ENCODE results near the gene SNX25. TPM values are rescaled to one million over a fixed set of nuclear protein-coding genes. Genes with fewer than 3 reads are reported as not detected.

The SNX25 gene
- total RNA-seq, 6 experiments from 2014 or later = 8.0 to 13.0 (median 10.5) TPM

GRCh38 chr4:185351691-185352090 lies 142.3 kb downstream of the SNX25 start:
- ATAC-seq = no peak
- 86% methylated on average over 7 of the region's 13 CpGs for WGBS (ENCODE audit: insufficient coverage, low coverage, low lambda C conversion rate, missing lambda C conversion rate)
- intact Hi-C loops (cut with DNase I) = no loop called here

GRCh38 chr4:185352202-185352601 lies 142.8 kb downstream of the SNX25 start:
- no peaks in the 10 kb centered on the region for H3K36me3 ChIP-seq
- no peak overlapping the region for H3K4me3 ChIP-seq
- no peaks in the 10 kb centered on the region for H3K27me3 ChIP-seq
- no peaks in the 10 kb centered on the region for H3K9me3 ChIP-seq
- no peak for DNase-seq
- WGBS (ENCODE audit: insufficient coverage, low coverage, low lambda C conversion rate, missing lambda C conversion rate) = 83% methylated on average over 1 of the region's 7 CpGs
- TF ChIP-seq POLR2A (IDR thresholded peaks at IDR 0.05) = no peak
- TF ChIP-seq, protein P1, sequence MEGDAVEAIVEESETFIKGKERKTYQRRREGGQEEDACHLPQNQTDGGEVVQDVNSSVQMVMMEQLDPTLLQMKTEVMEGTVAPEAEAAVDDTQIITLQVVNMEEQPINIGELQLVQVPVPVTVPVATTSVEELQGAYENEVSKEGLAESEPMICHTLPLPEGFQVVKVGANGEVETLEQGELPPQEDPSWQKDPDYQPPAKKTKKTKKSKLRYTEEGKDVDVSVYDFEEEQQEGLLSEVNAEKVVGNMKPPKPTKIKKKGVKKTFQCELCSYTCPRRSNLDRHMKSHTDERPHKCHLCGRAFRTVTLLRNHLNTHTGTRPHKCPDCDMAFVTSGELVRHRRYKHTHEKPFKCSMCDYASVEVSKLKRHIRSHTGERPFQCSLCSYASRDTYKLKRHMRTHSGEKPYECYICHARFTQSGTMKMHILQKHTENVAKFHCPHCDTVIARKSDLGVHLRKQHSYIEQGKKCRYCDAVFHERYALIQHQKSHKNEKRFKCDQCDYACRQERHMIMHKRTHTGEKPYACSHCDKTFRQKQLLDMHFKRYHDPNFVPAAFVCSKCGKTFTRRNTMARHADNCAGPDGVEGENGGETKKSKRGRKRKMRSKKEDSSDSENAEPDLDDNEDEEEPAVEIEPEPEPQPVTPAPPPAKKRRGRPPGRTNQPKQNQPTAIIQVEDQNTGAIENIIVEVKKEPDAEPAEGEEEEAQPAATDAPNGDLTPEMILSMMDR (IDR thresholded peaks at IDR 0.05) = no peak
- intact Hi-C loops (cut with DNase I) = no loop called here
- no peak for ATAC-seq
- H3K4me1 ChIP-seq = no peaks in the 10 kb centered on the region
- H3K27ac ChIP-seq = no peak overlapping the region

More at GRCh38 chr4:185351691-185352090, 142.3 kb downstream of the SNX25 start:
- DNase-seq = no peak
- Histone ChIP-seq H3K4me1 (no peaks in the 10 kb centered on the region), H3K9me3 (no peaks in the 10 kb centered on the region), H3K36me3 (peaks cover 0 to 5% (median 0%) of the 10 kb centered on the region in 4 donors), H3K27me3 (no peaks in the 10 kb centered on the region), H3K27ac (no peak overlapping the region), H3K4me3 (no peak overlapping the region)
- no peak for TF ChIP-seq POLR2A (IDR thresholded peaks at IDR 0.05)
- TF ChIP-seq, protein P1 (IDR thresholded peaks at IDR 0.05) = no peak

GRCh38 chr4:185352741-185353140 lies 143.3 kb downstream of the SNX25 start:
- no peaks in the 10 kb centered on the region for H3K36me3 ChIP-seq
- WGBS (ENCODE audit: insufficient coverage, low coverage, low lambda C conversion rate, missing lambda C conversion rate) = 100% methylated on average over 1 of the region's 2 CpGs
- H3K4me1 ChIP-seq = no peaks in the 10 kb centered on the region
- H3K4me3 ChIP-seq = no peak overlapping the region
- H3K9me3 ChIP-seq = no peaks in the 10 kb centered on the region
- intact Hi-C loops (cut with DNase I) = no loop called here
- no peaks in the 10 kb centered on the region for H3K27me3 ChIP-seq
- no peak for DNase-seq
- no peak for ATAC-seq
- TF ChIP-seq, protein P1 (IDR thresholded peaks at IDR 0.05) = no peak
- TF ChIP-seq POLR2A (IDR thresholded peaks at IDR 0.05) = no peak
- no peak overlapping the region for H3K27ac ChIP-seq

GRCh38 chr4:185357211-185357610 lies 147.8 kb downstream of the SNX25 start:
- Histone ChIP-seq H3K27me3 (no peaks in the 10 kb centered on the region), H3K4me1 (peaks cover 0 to 9% (median 0%) of the 10 kb centered on the region in 4 donors), H3K9me3 (no peaks in the 10 kb centered on the region), H3K4me3 (no peak overlapping the region), H3K36me3 (no peaks in the 10 kb centered on the region), H3K27ac (no peak overlapping the region)
- 97% methylated on average over 5 of the region's 5 CpGs for WGBS (ENCODE audit: insufficient coverage, low coverage, low lambda C conversion rate, missing lambda C conversion rate)
- no peak for TF ChIP-seq POLR2A (IDR thresholded peaks at IDR 0.05)
- TF ChIP-seq, protein P1 (IDR thresholded peaks at IDR 0.05) = no peak
- intact Hi-C loops (cut with DNase I) = no loop called here
- DNase-seq = no peak
- no peak for ATAC-seq
